ENCODE measurements around the gene MAGEF1. TPM values are rescaled to one million over a fixed set of nuclear protein-coding genes. Genes with fewer than 3 reads are reported as not detected.

Gene MAGEF1
- total RNA-seq, 4 donors from 2014 or later: 48.8 to 70.8 (median 63.5) TPM

DNA sequence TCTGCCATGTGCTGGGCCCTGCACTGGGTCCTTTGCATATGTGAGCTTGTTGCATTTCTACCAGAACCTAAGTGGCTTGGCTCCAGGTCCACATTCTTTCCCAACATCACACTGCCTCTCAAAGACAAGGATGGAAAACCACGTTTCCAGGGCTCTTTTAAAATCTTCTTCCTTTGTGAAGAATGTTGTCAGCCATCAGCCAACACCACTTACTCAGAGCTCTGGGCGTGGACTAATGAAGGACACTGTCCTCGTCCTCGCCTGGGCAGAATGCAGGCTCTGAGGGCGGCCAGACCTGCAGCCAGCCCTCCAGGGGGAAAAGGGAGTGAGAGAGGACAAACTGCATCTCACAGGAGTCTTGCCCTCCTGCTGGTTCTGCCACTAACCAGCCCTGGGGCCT lies 49.7 kb downstream of the MAGEF1 start:
- H3K9me3 ChIP-seq: no peaks in the 10 kb centered on the region
- H3K4me3 ChIP-seq (replicated peaks in 1 of 3): no peak overlapping the region
- no peak for DNase-seq
- no peak overlapping the region for H3K27ac ChIP-seq
- TF ChIP-seq, protein P1, sequence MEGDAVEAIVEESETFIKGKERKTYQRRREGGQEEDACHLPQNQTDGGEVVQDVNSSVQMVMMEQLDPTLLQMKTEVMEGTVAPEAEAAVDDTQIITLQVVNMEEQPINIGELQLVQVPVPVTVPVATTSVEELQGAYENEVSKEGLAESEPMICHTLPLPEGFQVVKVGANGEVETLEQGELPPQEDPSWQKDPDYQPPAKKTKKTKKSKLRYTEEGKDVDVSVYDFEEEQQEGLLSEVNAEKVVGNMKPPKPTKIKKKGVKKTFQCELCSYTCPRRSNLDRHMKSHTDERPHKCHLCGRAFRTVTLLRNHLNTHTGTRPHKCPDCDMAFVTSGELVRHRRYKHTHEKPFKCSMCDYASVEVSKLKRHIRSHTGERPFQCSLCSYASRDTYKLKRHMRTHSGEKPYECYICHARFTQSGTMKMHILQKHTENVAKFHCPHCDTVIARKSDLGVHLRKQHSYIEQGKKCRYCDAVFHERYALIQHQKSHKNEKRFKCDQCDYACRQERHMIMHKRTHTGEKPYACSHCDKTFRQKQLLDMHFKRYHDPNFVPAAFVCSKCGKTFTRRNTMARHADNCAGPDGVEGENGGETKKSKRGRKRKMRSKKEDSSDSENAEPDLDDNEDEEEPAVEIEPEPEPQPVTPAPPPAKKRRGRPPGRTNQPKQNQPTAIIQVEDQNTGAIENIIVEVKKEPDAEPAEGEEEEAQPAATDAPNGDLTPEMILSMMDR (IDR thresholded peaks at IDR 0.05): no peak
- TF ChIP-seq POLR2A (IDR thresholded peaks at IDR 0.05): no peak
- no peaks in the 10 kb centered on the region for H3K4me1 ChIP-seq
- H3K36me3 ChIP-seq: no peaks in the 10 kb centered on the region
- WGBS, 2 donors: 47 to 71% methylated on average over 5 of the region's 5 CpGs
- H3K27me3 ChIP-seq: no peaks in the 10 kb centered on the region
- intact Hi-C loops (cut with DNase I): no loop called here

DNA sequence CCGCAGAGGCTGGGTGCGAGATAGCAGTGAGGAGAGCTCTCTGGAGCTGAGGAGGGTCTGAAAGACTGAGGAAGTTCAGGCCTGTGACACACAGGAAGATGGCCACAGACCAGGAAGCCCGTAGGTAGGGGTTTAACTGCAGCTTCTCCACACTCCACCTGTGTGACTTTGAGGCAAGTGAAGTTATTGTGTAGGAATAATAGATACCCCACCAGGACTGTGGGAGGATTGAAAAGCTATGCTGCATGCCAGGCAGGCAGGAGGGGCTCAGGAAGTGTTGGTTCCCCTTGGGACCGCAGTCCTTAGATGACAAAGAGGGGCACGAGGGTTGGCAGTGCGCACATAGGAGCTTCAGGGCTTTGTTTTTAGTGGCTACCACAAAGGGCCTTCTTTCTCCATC lies 50.9 kb downstream of the MAGEF1 start:
- Histone ChIP-seq H3K4me3 (replicated peaks in 1 of 3) (no peak overlapping the region), H3K4me1 (no peaks in the 10 kb centered on the region), H3K9me3 (no peaks in the 10 kb centered on the region), H3K27me3 (no peaks in the 10 kb centered on the region), H3K36me3 (no peaks in the 10 kb centered on the region), H3K27ac (no peak overlapping the region)
- TF ChIP-seq, protein P1 (IDR thresholded peaks at IDR 0.05): no peak
- no peak for TF ChIP-seq POLR2A (IDR thresholded peaks at IDR 0.05)
- no peak for DNase-seq
- 86 to 91% methylated on average over 6 of the region's 6 CpGs for WGBS, 2 donors
- intact Hi-C loops (cut with DNase I): no loop called here

Other genes with a start within 250 kb of the MAGEF1 start
- 1 to 10 TPM in 2 of 4 donors, under 1 TPM in 2; 0.46 to 2.7 (median 1.1) TPM for gene EPHB3, start 150.3 kb downstream of the MAGEF1 start, total RNA-seq
- 100 to 1,000 TPM in 2 of 4 donors, 10 to 100 TPM in 2; 85.6 to 171 (median 103) TPM for gene VPS8, start 100.1 kb upstream of the MAGEF1 start, total RNA-seq